KBM-7 (cell line): Measurements from ENCODE around the gene MOK.

Source experiments
- DNase-seq: peaks from one replicate; pipeline ENCODE4 v3.0.0-alpha.2; 2015
- in situ Hi-C: fragments of 300-500 bp; cut with MboI; formaldehyde crosslinking; loops from 2 replicates; pipeline ENCODE4 v1.14.3; 2020; ENCODE audit warnings: low sequenced_read_pairs, low pct_unique_long_range_greater_than_20kb, mixed read lengths

MOK gene

DNA sequence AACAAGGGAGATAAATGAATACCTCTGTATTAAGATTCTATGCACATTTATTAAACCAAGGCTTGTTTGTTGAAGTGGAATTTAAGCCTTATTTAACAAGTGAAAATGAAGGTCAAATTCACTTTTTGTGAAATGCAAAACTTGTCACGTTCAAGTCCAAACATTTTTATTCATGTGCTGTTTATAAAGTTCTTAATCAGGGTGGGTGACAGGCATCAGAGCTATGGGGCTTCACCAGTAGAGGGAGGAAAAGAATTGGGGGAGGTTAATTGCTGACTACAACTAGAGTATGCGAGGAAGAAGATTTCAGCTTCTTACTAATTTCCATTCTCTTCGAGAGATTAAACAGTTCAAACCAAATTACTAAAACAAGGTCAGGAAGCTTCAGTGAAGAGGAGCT lies 9.7 kb downstream of the MOK start:
- in situ Hi-C loops, result no loop called here
- no peak for DNase-seq

- in situ Hi-C loops, result no loop called here
- DNase-seq, result no peak
These were observed 11.2 kb downstream of the MOK start for GRCh38 chr14:102293781-102294180.

- in situ Hi-C loops, result no loop called here
- DNase-seq, result no peak
These were observed 12.5 kb downstream of the MOK start for GRCh38 chr14:102292441-102292840.

DNA sequence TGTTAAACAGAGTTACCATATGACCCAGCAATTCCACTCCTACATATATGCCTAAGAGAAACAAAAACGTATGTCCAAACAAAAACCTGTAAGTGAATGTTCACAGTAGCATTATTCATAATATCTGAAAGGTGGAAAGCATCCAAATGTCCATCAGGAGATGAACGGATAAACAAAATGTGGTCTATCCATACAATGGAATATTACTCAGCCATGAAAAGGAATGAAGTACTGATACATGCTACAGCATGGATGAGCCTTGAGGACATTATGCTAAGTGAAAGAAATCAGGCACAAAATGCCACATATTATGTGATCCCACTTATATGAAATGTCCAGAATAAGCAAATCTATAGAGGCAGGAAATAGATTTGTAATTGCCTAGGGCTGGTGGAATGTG lies 16.8 kb downstream of the MOK start:
- no peak for DNase-seq
- in situ Hi-C loops, result no loop called here

- DNase-seq, result no peak
- in situ Hi-C loops, result no loop called here
These were observed 19.9 kb downstream of the MOK start for GRCh38 chr14:102285106-102285505.

DNA sequence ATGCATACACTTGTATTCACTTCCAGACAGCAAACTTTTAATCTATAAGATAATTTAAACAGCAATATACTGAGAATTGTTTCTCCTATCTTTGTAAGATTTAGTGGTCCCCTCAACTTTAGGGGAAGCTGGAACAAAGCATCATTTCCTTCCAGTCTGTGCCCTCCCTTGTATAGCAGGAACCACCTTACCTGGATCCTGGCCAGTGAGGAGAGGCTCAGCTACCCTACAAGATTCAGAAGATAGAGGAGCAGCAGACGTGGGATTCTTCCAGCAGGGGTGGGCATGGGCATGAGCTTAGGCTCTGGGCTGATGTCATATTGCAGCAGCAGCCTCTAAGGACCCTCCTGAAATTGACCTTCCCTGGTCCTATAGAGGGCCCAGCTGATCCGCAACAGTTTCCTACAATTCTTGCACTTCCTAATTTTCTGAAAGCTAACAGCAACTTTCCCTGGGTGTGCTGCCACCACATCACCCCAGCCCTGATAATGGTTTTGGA lies 21.3 kb downstream of the MOK start:
- in situ Hi-C loops, result no loop called here
- DNase-seq, result no peak

GRCh38 chr14:102282751-102283465 lies 22.1 kb downstream of the MOK start:
- in situ Hi-C loops, result no loop called here
- no peak for DNase-seq

GRCh38 chr14:102280376-102280962 lies 24.5 kb downstream of the MOK start:
- DNase-seq, result no peak

DNA sequence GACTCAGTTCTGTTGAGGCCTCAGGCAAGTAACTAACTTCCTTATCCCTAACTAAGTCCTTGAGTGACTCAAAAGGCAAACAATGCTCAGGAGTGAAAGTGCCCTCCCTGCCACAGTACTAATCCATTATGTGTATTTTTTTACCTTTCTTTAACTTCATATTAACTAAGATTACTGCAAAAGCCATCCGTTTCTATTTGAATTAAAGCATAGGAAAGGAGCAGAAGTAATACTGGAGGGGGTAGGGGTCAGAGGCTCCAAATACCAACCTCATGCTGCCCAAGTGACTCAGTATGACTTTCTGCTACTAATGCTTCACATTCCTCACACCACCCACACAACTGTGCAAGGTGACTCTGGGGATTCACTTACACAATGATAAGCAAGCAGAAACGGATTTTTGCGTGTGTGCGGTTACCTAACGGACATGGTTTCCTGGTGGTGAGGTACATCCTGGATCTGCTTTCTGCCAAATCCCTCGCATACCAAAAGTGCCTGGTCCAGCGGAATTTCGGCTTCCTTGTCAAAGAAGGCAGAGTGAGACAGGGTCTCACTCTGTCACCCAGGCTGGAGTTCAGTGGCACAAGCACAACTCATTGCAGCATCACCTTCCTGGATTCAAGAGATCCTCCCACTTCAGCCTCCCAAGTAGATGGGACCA lies 25.1 kb downstream of the MOK start:
- in situ Hi-C loops, result no loop called here

More at GRCh38 chr14:102280376-102280962, 24.5 kb downstream of the MOK start:
- in situ Hi-C loops, result no loop called here

DNA sequence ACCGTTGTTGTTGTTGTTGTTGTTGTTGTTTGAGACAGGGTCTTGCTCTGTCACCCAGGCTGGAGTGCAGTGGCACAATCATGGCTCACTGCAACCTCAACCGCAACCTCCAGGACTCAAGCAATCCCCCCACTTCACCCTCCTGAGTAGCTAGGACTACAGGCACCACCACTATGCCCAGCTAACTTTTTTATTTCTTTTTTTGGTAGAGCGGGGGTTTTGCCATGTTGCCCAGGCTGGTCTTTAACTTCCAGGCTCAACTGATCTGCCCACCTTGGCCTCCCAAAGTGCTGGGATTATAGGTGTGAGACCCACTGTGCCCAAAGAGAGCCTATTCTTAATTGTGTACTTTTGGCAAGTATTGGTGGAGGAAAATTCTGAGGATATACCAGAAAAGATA lies 25.7 kb downstream of the MOK start:
- in situ Hi-C loops, result no loop called here
- DNase-seq, result no peak

More for the DNA sequence above, 25.1 kb downstream of the MOK start:
- no peak for DNase-seq

DNA sequence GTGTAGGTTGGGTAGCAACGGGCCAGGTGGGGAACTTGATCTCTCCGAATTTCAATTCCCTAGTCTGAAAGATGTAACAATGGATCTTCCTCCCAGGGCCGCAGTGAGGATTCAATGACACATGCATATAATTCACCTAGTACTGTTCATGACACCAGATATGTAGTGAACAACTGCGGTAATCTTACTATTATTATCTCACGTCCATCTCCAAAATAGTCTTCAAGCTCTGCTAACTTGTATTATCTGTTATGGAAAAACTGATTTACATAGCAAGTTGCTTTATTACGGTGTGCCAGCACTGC lies 26.4 kb downstream of the MOK start:
- DNase-seq, result no peak
- in situ Hi-C loops, result no loop called here

DNA sequence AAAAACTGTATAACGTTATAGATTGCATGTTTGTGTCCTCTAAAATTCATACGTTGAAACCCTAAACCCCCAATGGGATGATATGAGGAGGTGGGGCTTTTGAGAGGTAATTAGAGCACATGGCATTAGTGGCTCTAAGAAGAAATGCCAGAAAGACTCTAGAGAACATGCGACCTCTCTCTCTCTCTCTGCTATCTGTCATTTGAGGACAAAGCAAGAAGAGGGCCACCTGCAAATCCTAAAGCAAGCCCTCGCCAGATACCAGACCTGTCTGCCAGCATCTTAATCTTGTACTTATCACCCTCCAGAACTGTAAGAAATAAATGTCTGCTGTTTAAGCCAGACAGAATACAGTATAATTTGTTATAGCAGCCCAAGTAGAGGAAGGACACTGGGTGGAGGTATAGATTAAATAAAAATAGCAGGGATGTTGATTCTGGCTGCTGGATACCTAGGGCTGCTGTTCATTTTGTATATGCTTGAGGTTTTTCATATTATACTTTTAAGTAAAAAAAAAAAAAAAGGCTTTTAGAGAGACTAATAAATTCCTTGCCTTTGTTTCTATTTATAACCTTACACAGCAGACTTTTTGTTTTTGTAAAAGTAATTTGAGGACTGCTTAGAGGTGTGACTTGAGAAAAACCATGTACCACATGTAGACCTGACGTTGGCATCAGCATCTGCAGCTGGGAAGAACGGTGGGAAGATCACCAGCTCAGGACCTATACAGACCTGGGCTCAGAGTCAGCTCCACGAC lies 26.9 kb downstream of the MOK start:
- DNase-seq, result no peak
- in situ Hi-C loops, result no loop called here

DNA sequence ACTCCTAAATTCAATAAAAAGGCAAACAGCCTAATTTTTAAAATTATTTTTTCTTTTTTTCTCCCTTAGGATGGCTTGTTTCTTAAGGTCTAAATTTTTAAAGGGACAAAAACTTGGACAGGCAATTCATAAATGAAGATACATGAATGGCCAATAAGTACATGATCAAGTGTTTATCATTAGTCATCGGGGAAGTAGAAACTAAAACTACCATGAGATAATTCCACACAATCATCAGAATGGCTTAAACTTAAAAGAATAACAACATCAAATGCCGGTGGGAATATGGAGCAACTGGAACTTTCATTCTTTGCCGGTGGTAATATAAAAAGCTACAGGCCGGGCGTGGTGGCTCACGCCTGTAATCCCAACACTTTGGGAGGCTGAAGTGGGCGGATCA lies 29.1 kb downstream of the MOK start:
- no peak for DNase-seq
- in situ Hi-C loops, result no loop called here

- DNase-seq, result no peak
- in situ Hi-C loops, result no loop called here
These were observed 32.6 kb downstream of the MOK start for GRCh38 chr14:102272392-102272791.

DNA sequence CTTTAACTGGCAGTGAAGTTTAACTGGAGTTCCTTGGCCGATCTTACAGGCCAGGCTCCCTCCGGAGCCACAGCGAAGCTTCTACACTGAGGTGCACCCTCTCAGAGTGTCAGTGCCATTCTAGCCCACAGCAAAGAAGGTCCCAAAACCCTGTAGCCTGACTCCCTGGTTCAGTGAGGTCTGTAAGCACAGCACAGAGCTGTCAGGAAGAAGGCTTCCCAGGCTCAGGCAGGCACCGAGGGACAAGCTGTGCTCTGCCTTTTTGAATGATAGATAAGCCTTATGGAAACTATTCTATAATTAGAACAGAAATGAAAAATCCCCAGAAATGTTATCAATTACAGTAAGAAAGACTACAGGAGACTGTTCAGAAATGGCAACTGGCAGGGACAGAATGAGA lies 40.2 kb downstream of the MOK start:
- DNase-seq, result no peak
- in situ Hi-C loops, result no loop called here

DNA sequence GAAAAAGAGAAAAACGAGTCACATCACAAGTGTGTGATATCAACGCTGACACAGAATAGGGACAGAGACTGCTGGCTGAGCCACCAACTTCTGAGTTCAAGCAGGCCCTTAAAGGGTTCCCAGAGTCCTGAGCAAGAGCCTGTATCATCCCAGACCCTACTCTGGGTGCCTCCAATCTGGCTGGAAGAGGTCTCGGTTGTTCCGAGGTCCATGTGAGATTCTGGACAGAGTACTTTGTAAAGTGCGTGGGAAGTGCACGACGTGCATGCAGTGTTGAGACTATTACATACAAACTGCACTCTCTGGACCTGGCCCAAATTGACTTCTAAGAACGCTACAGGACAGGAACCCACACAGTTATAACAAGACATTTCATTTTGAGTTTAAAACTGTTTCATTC lies 40.6 kb downstream of the MOK start:
- no peak for DNase-seq
- in situ Hi-C loops, result no loop called here

- peak; percentile 44 for DNase-seq
These were observed 42.0 kb downstream of the MOK start for GRCh38 chr14:102262929-102263462.

GRCh38 chr14:102258136-102258535 lies 46.8 kb downstream of the MOK start:
- in situ Hi-C loops, result no loop called here
- DNase-seq, result no peak

More at GRCh38 chr14:102262929-102263462, 42.0 kb downstream of the MOK start:
- in situ Hi-C loops, result no loop called here

- in situ Hi-C loops, result no loop called here
These were observed 48.2 kb downstream of the MOK start for GRCh38 chr14:102256716-102257115.

More at GRCh38 chr14:102256716-102257115, 48.2 kb downstream of the MOK start:
- DNase-seq, result no peak
